Activated effector memory CD4-positive, alpha-beta T cell treated with anti-CD3 and anti-CD28 coated beads, Interleukin-2, amount 50 U/mL, for 16 hours (primary cell): Measurements from ENCODE around the gene OR5A1.
"Not testable (repeated sequence)": the region's sequence is repeated elsewhere in the genome, so short reads cannot be mapped to it uniquely, and the experiment has no call there.

Source experiments
- DNase-seq: peaks from one replicate; pipeline ENCODE4 v3.0.0-alpha.2; 2020

OR5A1 gene

DNA sequence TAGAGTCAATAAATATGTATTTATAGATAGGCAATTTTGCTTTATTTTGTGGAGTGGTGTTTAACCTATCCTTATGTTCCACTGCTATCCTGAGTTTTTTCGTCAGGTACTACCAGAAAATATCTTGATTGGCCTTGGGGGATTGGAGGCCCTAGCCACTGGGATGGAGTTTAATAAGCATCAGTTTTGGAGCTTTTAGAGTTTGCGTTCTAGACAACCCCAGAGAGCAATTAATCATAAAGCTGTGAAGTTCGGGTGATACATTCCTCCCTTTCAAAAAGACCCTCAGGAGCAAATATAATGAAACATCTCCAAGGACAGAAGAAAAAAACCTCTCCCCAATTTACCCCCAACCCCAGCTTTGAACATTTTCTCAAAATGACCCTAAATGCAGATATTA lies at the start of gene OR5A1:
Gene OR5A1, plus strand, starts transcription at position 301 of the 400 bp plus-strand sequence. CDS start 6,700 bp downstream, outside the sequence.
- DNase-seq: no peak

DNA sequence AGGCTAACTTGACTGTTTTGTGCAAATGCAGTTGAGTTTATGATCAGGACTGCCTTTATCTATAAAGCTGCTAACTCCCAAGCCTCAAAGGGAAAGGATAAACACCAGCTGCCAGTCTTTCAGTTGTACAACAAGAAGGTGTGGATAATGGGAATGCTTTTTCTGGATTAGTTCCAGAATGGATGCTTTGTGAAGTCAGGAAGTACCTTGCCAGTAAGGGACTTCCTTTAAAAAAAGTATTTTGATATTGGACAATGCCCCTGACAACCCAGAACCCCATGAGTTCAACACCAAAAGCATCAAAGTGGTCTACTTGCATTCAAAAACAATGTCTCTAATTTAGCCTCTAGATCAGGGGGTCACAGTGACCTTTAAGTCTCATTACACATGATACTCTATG lies 42.1 kb upstream of the OR5A1 start:
- no peak for DNase-seq

DNA sequence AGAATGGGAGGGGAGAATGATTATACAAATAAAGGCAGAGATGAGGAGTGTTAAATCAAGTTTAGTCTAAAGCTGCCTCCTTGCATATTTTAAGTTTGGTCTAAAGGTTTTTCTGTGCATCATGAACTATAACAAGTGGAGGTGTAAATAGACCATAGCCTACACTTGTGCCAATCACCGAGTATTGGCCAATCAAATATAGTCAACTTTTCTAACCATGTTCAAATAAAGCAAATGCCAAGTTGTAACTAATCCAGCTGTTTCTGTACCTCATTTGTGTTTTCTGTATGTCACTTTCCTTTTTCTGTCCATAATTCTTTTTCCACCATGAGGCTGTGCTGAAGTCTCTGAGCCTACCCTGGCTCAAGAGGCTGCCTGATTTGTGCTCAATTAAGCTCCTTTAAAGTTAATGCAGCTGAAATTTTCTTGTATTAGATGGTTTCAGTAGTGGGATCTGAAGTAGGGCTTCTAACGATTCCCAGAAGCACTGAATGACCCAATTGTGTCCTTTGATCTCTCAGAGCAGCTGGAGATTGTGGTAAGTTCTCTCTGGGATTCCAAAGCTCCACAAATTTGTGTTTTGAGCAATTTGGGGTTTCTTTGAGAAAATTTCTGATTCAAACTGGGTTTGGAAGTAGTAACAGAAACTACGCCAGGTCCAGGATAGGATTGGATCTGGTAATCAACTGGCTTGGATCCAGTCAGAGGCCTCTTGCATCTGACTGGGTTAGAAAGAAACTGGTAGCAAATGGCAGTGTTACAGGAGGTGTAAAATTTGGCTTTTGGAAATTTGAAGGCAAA lies 35.6 kb upstream of the OR5A1 start:
- no peak for DNase-seq

DNA sequence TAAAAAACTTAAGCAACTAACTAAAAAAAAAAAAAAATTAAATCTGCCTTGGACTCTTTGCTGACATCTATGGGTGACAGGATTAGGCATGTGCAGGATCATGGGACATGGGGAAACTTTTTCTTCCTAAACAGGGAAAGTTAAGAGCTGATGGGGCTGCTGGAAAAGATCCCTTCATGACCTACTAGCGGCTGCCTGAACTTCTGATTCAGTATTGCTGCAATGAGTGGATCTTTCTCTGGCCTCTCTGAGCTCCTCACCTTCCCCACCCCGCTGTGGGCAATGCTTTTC lies 35.1 kb upstream of the OR5A1 start:
- no peak for DNase-seq

DNA sequence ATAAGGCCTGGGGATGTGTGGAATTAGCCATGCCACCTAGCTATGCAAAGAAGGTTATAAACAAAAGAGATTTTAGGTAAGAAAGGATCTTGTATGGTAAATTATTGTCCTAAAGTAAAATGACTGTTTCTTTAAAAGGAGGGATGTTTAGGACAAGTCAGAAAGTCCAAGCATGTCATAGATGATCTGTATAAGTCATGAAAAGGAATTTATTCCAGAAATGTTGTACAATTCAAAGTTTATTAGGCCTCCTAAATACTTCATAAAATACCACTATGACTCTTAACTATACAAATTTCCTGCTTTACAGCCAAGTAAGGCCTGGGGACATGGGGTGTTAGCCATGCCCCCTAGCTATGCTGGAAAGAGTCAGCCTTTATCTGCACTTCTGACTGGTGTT lies 32.7 kb upstream of the OR5A1 start:
- DNase-seq: no peak

DNA sequence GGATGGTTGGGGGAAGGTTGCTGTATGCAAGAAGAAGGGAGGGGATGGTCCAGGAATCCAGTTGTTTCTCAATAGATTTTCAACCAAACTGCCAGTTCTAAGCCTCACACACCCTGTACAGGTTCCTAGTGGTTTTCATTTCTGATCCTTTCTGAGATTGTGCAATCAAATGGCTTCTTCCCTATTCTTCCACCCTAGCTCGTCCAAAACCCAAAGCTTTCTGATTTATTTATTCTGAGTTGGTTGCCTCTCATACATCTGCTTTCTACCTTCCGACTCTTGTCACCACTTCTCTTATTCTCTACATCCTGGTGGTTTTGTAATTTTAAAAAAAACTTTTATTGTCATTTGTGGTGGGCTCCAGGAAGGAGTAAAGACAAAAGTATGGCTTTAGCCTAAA lies 22.6 kb upstream of the OR5A1 start:
- DNase-seq: no peak

DNA sequence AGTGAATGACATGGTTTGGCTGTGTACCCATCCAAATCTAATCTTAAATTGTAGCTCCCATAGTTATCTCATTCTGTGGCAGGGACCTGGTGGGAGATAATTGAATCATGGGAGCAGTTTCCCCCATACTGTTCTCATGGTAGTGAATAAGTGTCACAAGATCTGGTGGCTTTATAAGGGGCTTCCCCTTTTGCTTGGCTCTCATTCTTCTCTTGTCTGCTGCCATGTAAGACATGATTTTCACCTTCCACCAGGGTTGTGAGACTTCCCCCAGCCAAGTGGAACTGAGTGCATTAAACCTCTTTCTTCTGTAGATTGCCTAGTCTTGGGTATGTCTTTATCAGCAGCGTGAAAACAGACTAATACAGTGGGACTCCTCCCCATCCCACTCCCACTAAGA lies 21.2 kb upstream of the OR5A1 start:
- DNase-seq: no peak

DNA sequence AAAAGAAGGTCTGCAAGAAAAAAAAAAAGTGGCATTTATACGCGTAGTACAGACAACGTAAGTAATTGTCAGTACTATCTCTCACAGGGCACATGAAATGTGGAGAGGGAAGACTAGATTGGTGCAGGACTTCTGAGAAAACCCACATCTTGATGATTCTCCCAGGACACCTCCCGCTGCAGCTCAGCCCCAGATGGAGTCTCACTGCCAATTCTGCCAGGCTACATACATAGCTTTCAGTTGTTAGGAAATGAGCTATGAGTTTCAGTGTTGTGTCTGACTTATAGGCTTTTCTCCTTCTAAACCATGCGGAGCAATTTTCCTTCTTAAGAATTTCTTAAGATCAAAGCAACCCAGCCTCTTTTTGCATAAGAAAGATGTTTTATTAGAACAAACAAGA lies 19.7 kb upstream of the OR5A1 start:
- no peak for DNase-seq

DNA sequence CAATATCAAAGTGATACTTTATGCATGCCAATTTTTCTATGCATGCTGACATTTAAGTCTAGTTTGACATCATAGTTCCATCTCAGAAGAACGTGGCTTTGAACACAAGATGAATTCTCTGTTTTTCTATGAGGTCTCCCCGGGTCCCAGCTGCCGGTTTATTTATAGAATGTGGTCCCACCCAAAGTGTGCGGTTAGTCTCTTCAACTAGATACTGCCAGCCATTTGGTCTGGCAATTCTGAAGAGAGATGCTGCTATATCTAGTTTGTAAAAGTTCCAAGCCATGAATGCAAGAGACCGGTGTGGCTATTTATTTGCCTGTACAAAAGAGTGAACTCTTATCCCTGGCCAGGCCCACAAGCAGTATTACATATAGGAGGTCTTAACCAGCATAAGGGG lies 19.2 kb upstream of the OR5A1 start:
- no peak for DNase-seq

DNA sequence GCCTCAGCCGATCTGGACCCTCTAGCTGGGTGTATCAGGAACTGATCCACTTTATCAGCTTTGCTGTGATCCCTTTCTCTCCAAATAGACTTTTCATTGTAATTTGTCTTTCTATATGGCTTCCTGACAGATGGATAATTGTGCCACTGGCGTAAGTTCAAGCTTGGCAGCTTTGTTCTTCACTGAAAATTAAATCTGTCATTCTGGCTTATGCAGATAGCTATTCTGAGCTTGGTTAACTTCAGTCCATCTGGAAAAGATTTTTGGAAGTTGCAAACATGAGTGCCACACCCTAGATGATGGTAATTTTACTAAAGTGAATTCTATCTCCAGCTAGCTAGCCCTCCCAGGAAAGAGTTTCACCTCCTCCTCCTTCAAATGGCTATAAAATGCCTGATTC lies 18.1 kb upstream of the OR5A1 start:
- no peak for DNase-seq

DNA sequence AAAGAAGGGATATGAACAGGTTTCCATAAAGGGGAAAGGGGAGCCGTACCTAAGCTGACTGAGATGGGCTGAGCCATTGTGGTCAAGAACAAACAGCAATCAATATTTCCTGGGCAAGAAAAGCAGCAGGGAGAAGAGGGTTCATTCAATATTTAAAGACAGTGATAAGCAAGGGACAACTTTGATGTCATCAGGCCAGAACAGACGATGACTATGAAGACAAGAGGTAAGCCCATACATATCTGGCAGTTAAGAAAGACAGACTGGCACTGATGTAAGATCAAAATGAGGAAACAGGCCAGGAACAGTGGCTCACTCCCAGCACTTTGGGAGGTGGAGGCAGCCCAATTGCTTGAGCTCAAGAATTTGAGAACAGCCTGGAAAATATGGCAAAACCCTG lies 12.4 kb upstream of the OR5A1 start:
- DNase-seq: no peak

DNA sequence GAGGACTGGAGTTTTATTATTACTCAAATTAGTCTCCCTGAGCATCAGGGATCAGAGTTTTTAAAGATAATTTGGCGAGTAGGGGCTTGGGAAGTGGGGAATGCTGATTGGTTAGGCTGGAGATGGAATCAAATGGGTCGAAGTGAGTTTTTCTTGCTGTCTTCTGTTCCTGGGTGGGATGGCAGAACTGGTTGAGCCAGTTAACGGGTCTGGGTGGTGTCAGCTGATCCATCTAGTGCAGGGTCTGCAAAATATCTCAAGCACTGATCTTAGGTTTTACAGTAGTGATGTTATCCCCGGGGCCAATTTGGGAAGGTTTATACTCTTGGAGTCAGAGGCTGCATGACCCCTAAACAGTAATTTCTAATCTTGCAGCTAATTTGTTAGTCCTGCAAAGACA lies 11.1 kb upstream of the OR5A1 start:
- DNase-seq: no peak

DNA sequence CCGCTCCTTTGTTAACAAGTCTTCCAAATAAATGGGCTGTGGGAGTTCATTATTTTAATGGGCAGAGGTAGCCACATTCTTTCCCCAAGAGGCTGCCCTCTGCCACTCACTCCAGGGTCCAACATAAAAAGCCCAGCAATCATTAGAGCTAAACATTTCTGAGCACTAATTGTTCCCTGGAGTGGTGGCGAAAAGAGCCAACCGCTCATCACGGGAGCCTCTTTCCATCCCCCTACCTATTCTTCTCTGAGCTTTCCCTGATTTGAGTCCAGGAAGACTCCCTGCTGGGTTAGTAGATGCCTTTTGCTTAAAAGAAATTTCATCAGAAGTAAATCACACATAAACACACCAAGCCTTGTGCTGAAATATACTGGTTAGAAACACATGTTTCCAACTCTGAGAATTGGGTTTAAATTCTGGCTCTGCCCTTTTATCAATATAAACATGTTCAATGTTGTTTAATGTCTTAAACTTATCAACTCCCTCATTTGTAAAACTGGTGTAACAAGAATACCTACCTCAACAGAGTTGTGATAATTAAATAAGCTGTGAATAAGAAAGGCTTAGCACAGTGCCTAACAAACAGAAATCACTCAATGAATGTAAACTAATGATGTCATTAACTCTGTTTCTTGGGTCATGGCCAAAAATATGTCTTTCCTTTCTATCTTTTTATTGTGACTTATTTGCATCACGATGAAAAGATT lies 9.8 kb upstream of the OR5A1 start, which contains the start of gene OR5A2:
Gene OR5A2, minus strand, starts transcription at position 53 of the 707 bp plus-strand sequence. CDS start 3,460 bp downstream, outside the sequence.
- DNase-seq: no peak

DNA sequence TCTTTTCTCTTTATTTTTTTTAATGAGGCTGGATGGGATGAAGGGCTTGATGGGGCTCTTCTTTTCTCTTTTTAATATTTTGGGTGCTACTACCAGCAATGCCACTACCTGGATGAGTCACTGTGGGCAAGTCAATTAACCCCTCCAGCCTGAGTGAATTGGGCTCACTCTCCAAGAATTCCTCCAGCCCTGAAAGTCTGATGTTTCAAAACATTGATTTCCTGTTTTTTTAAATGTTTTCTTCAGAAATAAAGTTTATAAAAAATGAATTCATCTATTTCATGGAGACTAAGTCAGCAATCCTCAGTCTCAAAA lies 9.2 kb upstream of the OR5A1 start:
- no peak for DNase-seq

DNA sequence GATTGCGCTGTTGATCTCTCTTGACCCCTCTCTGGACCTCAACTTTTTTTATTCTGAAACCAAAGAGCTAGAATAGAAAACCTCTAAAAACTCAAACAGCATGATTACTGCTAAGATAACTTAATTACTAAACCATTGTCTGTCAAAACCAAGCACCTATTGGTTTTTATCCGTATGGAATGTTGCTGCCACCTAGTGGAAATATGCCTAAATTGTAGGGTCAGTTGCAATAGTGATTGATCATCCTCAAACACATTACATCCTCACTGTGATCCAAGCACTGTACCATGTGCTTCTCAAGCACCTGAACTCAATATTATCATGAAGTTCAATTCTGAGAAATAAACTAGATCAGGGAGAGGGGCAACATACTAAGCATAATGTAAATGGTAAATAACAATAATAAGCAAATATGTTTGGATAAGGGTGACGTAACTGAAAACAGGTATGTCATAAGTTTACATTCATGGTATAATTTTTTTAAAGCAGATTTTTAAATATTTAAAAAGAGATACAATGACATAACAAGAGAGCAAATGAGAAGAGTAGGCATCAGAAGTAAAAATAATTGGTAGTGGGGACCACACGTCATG lies 6.2 kb upstream of the OR5A1 start:
- no peak for DNase-seq

DNA sequence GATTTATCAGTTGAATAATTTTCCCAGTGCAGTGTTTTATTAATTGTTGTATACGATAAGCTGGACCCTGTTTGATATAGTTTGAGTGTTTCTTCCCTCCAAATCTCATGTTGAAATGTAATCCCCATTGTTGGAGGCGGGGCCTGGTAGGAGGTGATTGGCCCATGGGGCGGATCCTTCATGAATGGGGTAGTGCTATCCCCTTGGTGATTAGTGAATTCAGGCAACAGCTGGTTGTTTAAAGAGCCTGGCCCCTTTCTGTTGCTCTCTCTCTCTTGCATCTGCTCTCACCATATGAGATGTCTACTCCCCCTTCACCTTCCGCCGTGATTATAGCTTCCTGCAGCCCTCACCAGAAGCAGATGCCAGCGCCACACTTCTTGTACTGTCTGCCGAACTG lies 1.5 kb downstream of the OR5A1 start:
- no peak for DNase-seq

DNA sequence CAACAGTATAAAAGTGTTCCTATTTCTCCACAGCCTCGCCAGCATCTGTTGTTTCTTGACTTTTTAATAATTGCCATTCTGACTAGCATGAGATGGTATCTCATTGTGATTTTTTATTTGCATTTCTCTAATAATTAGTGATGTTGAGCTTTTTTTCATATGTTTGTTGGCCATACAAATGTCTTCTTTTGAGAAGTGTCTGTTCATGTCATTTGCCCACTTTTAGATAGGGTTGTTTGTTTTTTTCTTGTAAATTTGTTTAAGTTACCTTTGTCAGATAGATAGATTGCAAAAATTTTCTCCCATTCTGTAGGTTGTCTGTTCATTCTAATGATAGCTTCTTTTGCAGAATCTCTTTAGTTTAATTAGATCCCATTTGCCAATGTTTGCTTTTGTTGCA lies 9.4 kb downstream of the OR5A1 start:
- not testable (repeated sequence) for DNase-seq

DNA sequence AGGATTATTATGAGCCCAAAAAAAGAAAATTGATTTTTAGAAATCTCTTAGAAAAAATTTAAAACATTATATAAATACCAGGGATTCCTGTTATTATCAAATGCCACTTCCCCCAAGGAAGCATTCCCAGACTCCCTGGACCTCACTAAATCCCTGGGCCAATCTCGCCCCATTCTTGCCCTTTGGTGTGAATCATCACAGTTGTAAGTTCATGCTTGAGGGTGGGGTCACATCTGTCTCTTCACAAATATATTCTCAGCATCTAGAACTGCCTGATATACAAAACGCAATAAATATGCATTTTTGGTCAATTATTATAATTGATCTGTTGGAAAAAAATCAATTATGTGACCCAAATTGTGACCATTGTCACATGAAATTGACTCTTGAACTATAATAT lies 12.2 kb downstream of the OR5A1 start:
- no peak for DNase-seq

DNA sequence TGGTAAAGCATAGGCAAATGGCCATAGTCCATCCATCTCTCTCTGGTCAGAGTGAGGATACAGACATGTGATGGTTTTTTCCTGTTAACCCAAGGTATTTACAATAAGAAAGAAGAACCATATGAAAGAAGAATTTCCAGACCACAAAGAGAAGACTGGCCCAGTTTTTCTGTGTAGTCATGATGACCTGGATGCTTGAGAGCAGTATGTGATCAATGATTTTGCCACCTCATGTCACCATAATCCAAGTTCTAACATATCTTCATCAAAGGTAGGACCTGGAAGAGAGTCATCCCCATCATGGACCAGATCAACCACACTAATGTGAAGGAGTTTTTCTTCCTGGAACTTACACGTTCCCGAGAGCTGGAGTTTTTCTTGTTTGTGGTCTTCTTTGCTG lies 20.4 kb downstream of the OR5A1 start, which contains the start of gene OR4D6:
Gene OR4D6, plus strand, starts transcription at position 301 of the 400 bp plus-strand sequence. Its CDS starts 0 bp downstream, at position 301.
- DNase-seq: no peak

DNA sequence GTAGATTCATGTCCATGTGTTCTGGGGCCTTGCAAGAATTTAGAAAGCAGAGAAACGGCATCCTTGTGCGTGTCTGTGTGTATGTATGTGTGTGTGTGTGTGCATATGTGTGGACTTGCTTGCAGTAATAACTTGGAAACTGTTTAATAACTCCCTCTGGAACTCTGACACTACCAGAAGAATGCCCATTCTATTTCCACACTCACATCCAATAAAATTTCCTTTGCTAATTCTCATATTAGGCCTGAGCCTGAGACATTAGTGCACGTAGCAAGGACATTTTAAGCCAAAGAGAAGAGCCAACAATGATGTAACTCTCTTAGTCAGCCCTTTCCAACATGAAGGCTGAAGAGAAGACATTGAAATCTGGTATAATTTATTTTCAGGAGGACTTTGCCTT lies 23.6 kb downstream of the OR5A1 start:
- DNase-seq: no peak

DNA sequence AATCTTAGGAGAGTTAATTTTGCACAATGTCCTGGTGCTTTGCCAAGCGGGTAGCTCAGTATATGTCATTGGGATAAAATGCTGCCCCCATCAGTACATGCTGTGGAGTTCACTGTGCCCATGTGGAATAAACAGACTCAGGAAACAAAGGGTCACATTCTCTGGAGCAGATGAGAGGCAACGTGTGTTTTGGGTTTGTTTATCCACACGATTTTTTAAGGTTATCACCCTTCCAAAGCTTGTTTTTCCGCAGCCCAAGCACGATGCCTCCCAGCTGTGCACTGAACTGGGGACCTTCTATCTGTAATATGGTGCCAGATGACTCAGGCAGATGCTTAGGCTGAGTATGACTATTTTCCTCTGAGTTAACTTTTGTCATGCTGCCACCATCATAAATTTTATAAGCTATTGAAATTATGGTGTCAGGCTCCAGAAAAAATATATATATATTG lies 26.9 kb downstream of the OR5A1 start:
- no peak for DNase-seq

DNA sequence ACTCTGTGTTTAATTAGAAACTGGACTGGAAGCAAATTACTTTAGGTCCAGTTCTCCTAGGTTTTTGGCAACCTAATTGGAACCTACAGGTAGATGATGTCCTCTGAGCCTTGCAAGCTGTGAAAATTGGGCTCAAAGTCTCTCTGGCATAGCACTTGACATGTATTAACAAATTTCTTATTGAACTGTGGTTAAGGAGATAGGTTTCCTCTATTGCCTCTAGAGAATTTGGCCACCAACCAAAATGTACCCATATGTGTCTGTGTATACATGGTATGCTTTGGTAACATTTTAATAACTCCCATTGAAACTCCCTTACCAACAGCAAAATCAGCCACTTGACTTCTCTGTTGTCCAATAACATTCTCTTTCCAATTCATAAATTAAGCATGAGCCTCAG lies 36.7 kb downstream of the OR5A1 start, which contains the start of gene OR4D10:
Gene OR4D10, plus strand, starts transcription at position 301 of the 400 bp plus-strand sequence. CDS start 4,115 bp downstream, outside the sequence.
- no peak for DNase-seq

DNA sequence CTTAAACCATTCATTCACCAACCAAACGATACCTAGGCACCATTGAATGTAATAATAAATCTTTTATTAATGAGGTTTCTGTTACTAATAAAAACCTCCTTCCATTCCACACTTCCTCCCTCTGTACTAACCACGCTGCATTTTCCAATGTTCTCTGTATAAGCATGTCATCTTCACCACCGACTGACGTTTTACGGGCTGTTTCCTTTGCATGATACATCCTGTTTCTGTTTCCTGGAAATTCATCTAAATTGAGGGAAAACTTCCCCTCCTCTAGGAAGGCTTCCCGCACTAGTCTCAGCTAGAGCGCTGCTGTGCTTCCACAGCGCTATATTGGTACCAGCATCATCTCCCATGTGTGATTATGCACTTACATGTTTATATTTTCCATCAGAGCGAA lies 38.9 kb downstream of the OR5A1 start:
- no peak for DNase-seq

DNA sequence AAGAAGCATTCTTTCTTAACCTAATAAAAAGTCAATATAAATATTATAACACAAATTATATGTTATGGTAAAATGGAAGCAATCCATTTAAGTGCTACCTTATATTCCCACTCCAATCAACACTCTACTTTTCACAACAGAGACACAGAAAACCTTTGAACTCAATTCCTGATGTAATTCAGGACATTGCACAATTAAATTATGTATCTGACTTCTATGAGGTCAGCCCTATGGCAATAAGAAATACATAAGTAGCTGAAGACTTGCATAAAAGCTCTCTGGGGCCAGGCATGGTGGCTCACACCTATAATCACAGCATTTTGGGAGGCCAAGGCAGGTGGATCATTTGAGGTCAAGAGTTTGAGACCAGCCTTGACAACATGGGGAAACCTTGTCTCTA lies 43.6 kb downstream of the OR5A1 start:
- no peak for DNase-seq
